Neuronal stem cell (in vitro differentiated cells): ENCODE measurements around the gene PCED1A.

Source experiments
- DNase-seq: peaks from one replicate; pipeline ENCODE4 v3.0.0-alpha.2; 2013; ENCODE audit warnings: low spot score
- H2AFZ ChIP-seq: one replicate; pipeline ENCODE4 v1.6.1; 2013; ENCODE audit warnings: mild to moderate bottlenecking, low read length, inconsistent platforms
- H2AK5ac ChIP-seq: 2 replicates; pipeline ENCODE4 v1.6.1; 2013; ENCODE audit warnings: low read depth, mild to moderate bottlenecking, inconsistent platforms, low read length, moderate library complexity, mixed read lengths
- H2BK120ac ChIP-seq: 2 replicates; pipeline ENCODE4 v1.6.1; 2013; ENCODE audit warnings: low read depth, mild to moderate bottlenecking, inconsistent platforms, low read length, moderate library complexity, mixed read lengths
- H2BK12ac ChIP-seq: one replicate; pipeline ENCODE4 v1.6.1; 2013; ENCODE audit warnings: low read length, inconsistent platforms
- H2BK15ac ChIP-seq: 2 replicates; pipeline ENCODE4 v1.6.1; 2013; ENCODE audit warnings: mild to moderate bottlenecking, low read length, inconsistent platforms, mixed read lengths
- H2BK5ac ChIP-seq: one replicate; pipeline ENCODE4 v1.6.1; 2013; ENCODE audit warnings: inconsistent platforms, mild to moderate bottlenecking, low read length, moderate library complexity
- H3K14ac ChIP-seq: one replicate; pipeline ENCODE4 v1.6.1; 2013; ENCODE audit warnings: low read length, inconsistent platforms
- H3K18ac ChIP-seq: 2 replicates; pipeline ENCODE4 v1.6.1; 2013; ENCODE audit warnings: low read length, inconsistent platforms
- H3K23ac ChIP-seq: 2 replicates; pipeline ENCODE4 v1.6.1; 2013; ENCODE audit warnings: low read depth, mild to moderate bottlenecking, mixed read lengths, low read length, inconsistent platforms; ENCODE audit not compliant: poor library complexity
- H3K27ac ChIP-seq: replicated peaks from 3 replicates; pipeline ENCODE4 v1.5.1; 2013; ENCODE audit warnings: low read length, inconsistent platforms
- H3K27me3 ChIP-seq, 3 experiments: 2 replicates each; pipeline ENCODE4 v1.6.1; 2013; ENCODE audit warnings: low read length in 3 of 3, mild to moderate bottlenecking in 2 of 3, inconsistent platforms in 1 of 3, low read depth in 1 of 3, mixed read lengths in 1 of 3, moderate library complexity in 1 of 3; ENCODE audit not compliant: control insufficient read depth in 3 of 3, insufficient read depth in 3 of 3
- H3K36me3 ChIP-seq, 2 donors: replicated peaks in 1 of 2; 2 replicates each; pipeline ENCODE4 v1.6.1; 2013; ENCODE audit warnings: low read length in 2 of 2; ENCODE audit not compliant: control insufficient read depth in 2 of 2, insufficient read depth in 2 of 2
- H3K4ac ChIP-seq: 2 replicates; pipeline ENCODE4 v1.6.1; 2013; ENCODE audit warnings: inconsistent platforms, mild to moderate bottlenecking, low read length, moderate library complexity
- H3K4me1 ChIP-seq, 2 donors: 1 replicate in 1 of 2; 2 replicates in 1 of 2; pipeline ENCODE4 v1.6.1; 2013; ENCODE audit warnings: low read length in 2 of 2, low read depth in 1 of 2; ENCODE audit not compliant: control insufficient read depth in 2 of 2, insufficient read depth in 1 of 2
- H3K4me2 ChIP-seq: one replicate; pipeline ENCODE4 v1.6.1; 2013; ENCODE audit warnings: mild to moderate bottlenecking, low read length, inconsistent platforms; ENCODE audit not compliant: insufficient read depth, poor library complexity, severe bottlenecking
- H3K4me3 ChIP-seq, 2 donors: 2 replicates each; pipeline ENCODE4 v1.5.1; 2013; ENCODE audit warnings: low read length in 2 of 2, mild to moderate bottlenecking in 2 of 2, inconsistent platforms in 1 of 2, moderate library complexity in 1 of 2
- H3K79me1 ChIP-seq: one replicate; pipeline ENCODE4 v1.6.1; 2013; ENCODE audit warnings: low read depth, mild to moderate bottlenecking, inconsistent platforms, low read length, moderate library complexity
- H3K9ac ChIP-seq: one replicate; pipeline ENCODE4 v1.6.1; 2013; ENCODE audit warnings: mild to moderate bottlenecking, low read depth, low read length, inconsistent platforms; ENCODE audit not compliant: poor library complexity
- H3K9me3 ChIP-seq, 2 donors: replicated peaks in 1 of 2; 2 replicates each; pipeline versions ENCODE3 to v1.6.1; 2013; ENCODE audit warnings: low read length in 2 of 2, mild to moderate bottlenecking in 2 of 2, inconsistent platforms in 1 of 2, low read depth in 1 of 2, mixed read lengths in 1 of 2, moderate library complexity in 1 of 2; ENCODE audit not compliant: control insufficient read depth in 2 of 2, insufficient read depth in 1 of 2
- H4K8ac ChIP-seq: one replicate; pipeline ENCODE4 v1.6.1; 2013; ENCODE audit warnings: low read depth, mild to moderate bottlenecking, inconsistent platforms, low read length, moderate library complexity
- H4K91ac ChIP-seq: one replicate; pipeline ENCODE4 v1.6.1; 2013; ENCODE audit warnings: low read length, low read depth, mild to moderate bottlenecking, inconsistent platforms; ENCODE audit not compliant: poor library complexity
- WGBS, 2 donors: extraction: QIAGEN DNeasy Blood & Tissue Kit; methylation state at CpG; one replicate each; pipeline ENCODE4 v1.1.7; 2013; ENCODE audit warnings: missing lambda C conversion rate in 2 of 2, mixed read lengths in 1 of 2; ENCODE audit not compliant: insufficient read length in 2 of 2, insufficient replicate concordance in 1 of 2; ENCODE audit errors: extremely low coverage in 2 of 2; 5-methylcytosine and 5-hydroxymethylcytosine counted together

Gene PCED1A

GRCh38 chr20:2873747-2874041 is 33.2 kb upstream of the PCED1A start:
- Histone ChIP-seq H2BK12ac (no peak overlapping the region), H3K79me1 (peaks cover 2% of the 10 kb centered on the region), H3K14ac (no peak overlapping the region), H3K4me2 (peak overlapping the region; percentile 47), H3K36me3 (peaks cover 3 to 39% of the 10 kb centered on the region in 2 donors), H2AFZ (peak overlapping the region; percentile 84), H2BK15ac (no peak overlapping the region), H3K23ac (no peak overlapping the region), H3K27me3 (peaks cover 0 to 4% (median 0%) of the 10 kb centered on the region in 3 experiments), H3K9me3 (no peaks in the 10 kb centered on the region), H3K9ac (peak overlapping the region; percentile 32), H2AK5ac (no peak overlapping the region), H4K8ac (no peak overlapping the region), H3K18ac (peak overlapping the region; percentile 78), H3K4ac (no peak overlapping the region), H4K91ac (no peak overlapping the region), H2BK120ac (peak overlapping the region; percentile 19), H3K4me3 (peak overlapping the region; percentile 86 to 95), H3K4me1 (peaks cover 12 to 19% of the 10 kb centered on the region in 2 donors), H2BK5ac (peak overlapping the region; percentile 40), H3K27ac (peak overlapping the region; percentile 87)
- no CpG with 5 or more reads among the region's 29 CpGs for WGBS, 2 donors
- DNase-seq, result peak; percentile 65

DNA sequence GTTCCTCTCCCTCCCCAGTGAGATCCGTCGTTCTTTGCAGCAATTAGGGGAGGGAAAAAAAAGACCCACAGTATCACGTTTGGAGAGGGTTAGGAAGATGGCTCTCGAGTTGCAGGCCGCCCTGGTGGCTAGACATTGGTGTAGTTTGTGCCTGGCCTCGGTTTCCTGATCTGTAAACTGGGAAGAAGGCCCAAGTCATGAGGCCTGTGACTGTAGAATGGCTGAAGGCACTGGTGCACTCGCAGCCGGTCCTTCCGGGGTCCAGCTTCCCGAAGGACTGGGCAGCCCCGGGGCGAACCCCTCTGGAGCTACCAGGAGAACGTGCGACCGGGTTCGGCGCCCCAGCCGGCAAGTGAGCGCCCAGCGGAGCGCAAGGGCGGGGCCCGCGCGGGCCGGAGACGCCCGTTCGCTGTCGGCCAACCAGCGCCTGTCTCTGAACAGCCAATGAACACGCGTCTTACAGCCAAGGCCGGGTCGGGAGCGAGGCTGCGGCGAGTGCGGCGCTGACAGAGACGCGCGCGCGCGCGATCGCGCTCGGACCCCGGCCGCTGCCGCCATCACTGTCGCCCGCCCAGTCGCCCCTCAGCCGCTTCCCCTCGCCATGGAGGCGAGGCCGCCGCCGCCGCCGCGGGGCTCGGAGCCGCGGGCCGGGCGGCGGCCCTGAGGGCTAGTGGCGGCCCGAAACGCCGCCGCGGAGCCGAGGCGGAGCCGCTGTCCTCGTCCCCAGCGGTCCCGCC is 32.7 kb upstream of the PCED1A start, which contains the start of gene PTPRA:
PTPRA (plus strand) TSS at position 472 of the 737 bp plus-strand sequence. CDS start 90,797 bp downstream, outside the sequence.
- H4K8ac ChIP-seq, result peak within 1 kb of the TSS; percentile 43
- H3K27me3 ChIP-seq, result peaks cover 0 to 4% (median 0%) of the 10 kb centered on the region in 3 experiments
- no peak within 1 kb of the TSS for H3K4ac ChIP-seq
- peak within 1 kb of the TSS; percentile 84 for H2AFZ ChIP-seq
- H3K18ac ChIP-seq, result peak within 1 kb of the TSS; percentile 94
- peak within 1 kb of the TSS; percentile 40 for H2BK5ac ChIP-seq
- H2BK15ac ChIP-seq, result peak within 1 kb of the TSS; percentile 32
- WGBS, 2 donors, result no CpG with 5 or more reads among the region's 83 CpGs
- peak within 1 kb of the TSS; percentile 53 for H2AK5ac ChIP-seq
- no peaks in the 10 kb centered on the region for H3K9me3 ChIP-seq
- peak; percentile 90 for DNase-seq
- no peak within 1 kb of the TSS for H2BK12ac ChIP-seq
- peak within 1 kb of the TSS; percentile 77 for H2BK120ac ChIP-seq
- peak within 1 kb of the TSS; percentile 93 for H3K4me2 ChIP-seq
- peak within 1 kb of the TSS; percentile 46 for H3K23ac ChIP-seq
- peaks cover 3 to 34% of the 10 kb centered on the region in 2 donors for H3K36me3 ChIP-seq
- H3K9ac ChIP-seq, result peak within 1 kb of the TSS; percentile 87
- peaks cover 1% of the 10 kb centered on the region for H3K79me1 ChIP-seq
- H3K27ac ChIP-seq, result peak within 1 kb of the TSS; percentile 87
- no peak within 1 kb of the TSS for H4K91ac ChIP-seq
- H3K4me3 ChIP-seq, result peak within 1 kb of the TSS; percentile 86 to 95
- peak within 1 kb of the TSS; percentile 26 for H3K14ac ChIP-seq
- peaks cover 12 to 19% of the 10 kb centered on the region in 2 donors for H3K4me1 ChIP-seq

- peak overlapping the region; percentile 84 for H2AFZ ChIP-seq
- no peaks in the 10 kb centered on the region for H3K79me1 ChIP-seq
- no peak overlapping the region for H3K27ac ChIP-seq
- H2BK15ac ChIP-seq, result peak overlapping the region; percentile 32
- peak overlapping the region; percentile 53 for H2AK5ac ChIP-seq
- no peak overlapping the region for H2BK12ac ChIP-seq
- peaks cover 0 to 4% (median 0%) of the 10 kb centered on the region in 3 experiments for H3K27me3 ChIP-seq
- peak overlapping the region; percentile 93 for H3K4me2 ChIP-seq
- peak overlapping the region; percentile 94 for H3K18ac ChIP-seq
- no peak overlapping the region for H3K4ac ChIP-seq
- H4K8ac ChIP-seq, result peak overlapping the region; percentile 43
- peak overlapping the region; percentile 77 for H2BK120ac ChIP-seq
- H3K4me1 ChIP-seq, result peaks cover 12 to 19% of the 10 kb centered on the region in 2 donors
- peak; percentile 69 for DNase-seq
- peaks cover 3 to 29% of the 10 kb centered on the region in 2 donors for H3K36me3 ChIP-seq
- WGBS, 2 donors, result no CpG with 5 or more reads among the region's 49 CpGs
- H3K4me3 ChIP-seq, result peak overlapping the region; percentile 86 to 95
- peak overlapping the region; percentile 26 for H3K14ac ChIP-seq
- H2BK5ac ChIP-seq, result no peak overlapping the region
- H3K23ac ChIP-seq, result peak overlapping the region; percentile 46
- H4K91ac ChIP-seq, result no peak overlapping the region
- no peaks in the 10 kb centered on the region for H3K9me3 ChIP-seq
- H3K9ac ChIP-seq, result peak overlapping the region; percentile 87
These were observed 32.1 kb upstream of the PCED1A start for GRCh38 chr20:2872459-2873009.
